ENCODE data around the gene NRXN3.

DNA sequence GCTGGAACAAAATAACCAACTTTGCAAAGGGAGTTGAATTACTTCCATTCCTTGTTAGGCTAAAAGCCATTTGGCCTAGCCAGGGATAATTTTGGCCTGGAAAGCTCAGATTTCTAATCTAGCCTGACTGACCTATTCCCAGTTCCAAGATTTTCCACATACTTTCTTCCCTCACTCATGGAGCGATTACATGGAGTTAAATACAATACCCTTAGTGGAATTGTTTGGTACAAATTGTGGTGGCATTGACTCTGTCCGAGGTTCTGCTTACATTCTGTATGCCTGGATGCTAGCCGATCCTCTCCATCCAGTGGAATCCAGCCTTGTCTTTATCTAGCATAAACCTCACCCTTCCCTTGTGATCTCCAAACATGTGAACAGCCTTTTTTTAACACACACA is 1076.0 kb downstream of the NRXN3 start:
- TF ChIP-seq CTCF (IDR thresholded peaks at IDR 0.05; ENCODE audit: insufficient read depth, low read length, poor library complexity, severe bottlenecking) (no peak), EZH2phosphoT487 (conservative IDR thresholded peaks at IDR 0.05; ENCODE audit: low read length) (no peak)
